Panc1 (cell line): ENCODE measurements around the gene LSM4.

Experiments
- POLR2AphosphoS5 ChIP-seq: IDR thresholded peaks from 2 replicates; pipeline ENCODE4 v1.6.1; 2012; ENCODE audit warnings: mild to moderate bottlenecking, low read depth, low read length, moderate library complexity
- TCF7L2 ChIP-seq: IDR thresholded peaks from 2 replicates; pipeline ENCODE4 v1.6.1; 2011; ENCODE audit warnings: mild to moderate bottlenecking, low read depth, low read length, inconsistent platforms
- TF ChIP-seq, protein P1 (sequence below): fragments of 450-650 bp; IDR thresholded peaks from 2 replicates; pipeline ENCODE4 v1.5.1; 2017; ENCODE audit warnings: mild to moderate bottlenecking

GRCh38 chr19:18261474-18261873, 61.4 kb downstream of the LSM4 start:
- TF ChIP-seq, protein P1, sequence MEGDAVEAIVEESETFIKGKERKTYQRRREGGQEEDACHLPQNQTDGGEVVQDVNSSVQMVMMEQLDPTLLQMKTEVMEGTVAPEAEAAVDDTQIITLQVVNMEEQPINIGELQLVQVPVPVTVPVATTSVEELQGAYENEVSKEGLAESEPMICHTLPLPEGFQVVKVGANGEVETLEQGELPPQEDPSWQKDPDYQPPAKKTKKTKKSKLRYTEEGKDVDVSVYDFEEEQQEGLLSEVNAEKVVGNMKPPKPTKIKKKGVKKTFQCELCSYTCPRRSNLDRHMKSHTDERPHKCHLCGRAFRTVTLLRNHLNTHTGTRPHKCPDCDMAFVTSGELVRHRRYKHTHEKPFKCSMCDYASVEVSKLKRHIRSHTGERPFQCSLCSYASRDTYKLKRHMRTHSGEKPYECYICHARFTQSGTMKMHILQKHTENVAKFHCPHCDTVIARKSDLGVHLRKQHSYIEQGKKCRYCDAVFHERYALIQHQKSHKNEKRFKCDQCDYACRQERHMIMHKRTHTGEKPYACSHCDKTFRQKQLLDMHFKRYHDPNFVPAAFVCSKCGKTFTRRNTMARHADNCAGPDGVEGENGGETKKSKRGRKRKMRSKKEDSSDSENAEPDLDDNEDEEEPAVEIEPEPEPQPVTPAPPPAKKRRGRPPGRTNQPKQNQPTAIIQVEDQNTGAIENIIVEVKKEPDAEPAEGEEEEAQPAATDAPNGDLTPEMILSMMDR = no peak
- TF ChIP-seq TCF7L2 (no peak), POLR2AphosphoS5 (no peak)
